ENCODE results near the gene RBPJL.

The RBPJL gene

DNA sequence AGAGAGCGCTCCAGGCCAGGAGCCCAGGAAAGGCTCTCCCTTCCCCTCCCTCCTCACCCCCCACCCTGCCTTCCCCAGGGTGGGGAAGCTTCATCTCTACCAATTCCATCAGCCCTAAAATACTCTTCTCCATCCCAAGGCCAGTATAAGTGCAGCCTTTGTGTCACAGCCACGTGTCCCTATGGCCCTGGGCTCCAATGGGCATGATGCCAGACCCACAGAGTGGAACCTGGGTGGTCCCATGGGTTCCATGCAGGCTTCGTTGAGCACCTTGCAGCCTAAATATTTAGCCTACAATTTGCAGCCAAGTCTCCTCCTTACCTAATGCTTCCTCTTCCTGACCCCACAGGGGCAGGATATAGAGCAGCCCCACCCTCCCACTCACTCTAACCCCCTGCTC, 2.4 kb downstream of the RBPJL start:
- Mint-ChIP-seq H3K27me3 (ENCODE audit: low read depth, poor library complexity) (peaks cover 73% of the 10 kb centered on the region), H3K9me3 (no peaks in the 10 kb centered on the region), H3K36me3 (ENCODE audit: low read depth) (no peaks in the 10 kb centered on the region), H3K27ac (no peak overlapping the region), H3K4me1 (peaks cover 31% of the 10 kb centered on the region), H3K4me3 (no peak overlapping the region)
- no peak for TF ChIP-seq CTCF (IDR thresholded peaks at IDR 0.05)
- DNase-seq: no peak

GRCh38 chr20:45311589-45312211, 5.1 kb downstream of the RBPJL start:
- peak; percentile 81 for DNase-seq
- Mint-ChIP-seq H3K4me3 (no peak overlapping the region), H3K27ac (no peak overlapping the region)

DNA sequence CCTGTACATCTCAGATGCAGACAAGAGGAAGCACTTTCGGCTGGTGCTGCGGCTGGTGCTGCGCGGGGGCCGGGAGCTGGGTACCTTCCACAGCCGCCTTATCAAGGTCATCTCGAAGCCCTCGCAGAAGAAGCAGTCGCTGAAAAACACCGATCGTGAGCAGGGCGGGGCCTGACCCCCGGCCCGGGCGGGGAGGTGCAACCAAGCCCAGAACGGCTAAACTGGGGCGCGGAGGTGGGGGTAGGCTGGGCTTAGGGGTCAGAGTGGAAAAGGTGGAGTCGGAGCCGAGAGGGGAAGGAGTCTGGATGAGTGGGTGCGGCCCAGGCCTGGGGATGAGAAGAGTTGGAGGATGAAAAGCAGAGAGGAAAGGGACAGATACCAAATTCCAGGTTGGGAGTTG, 5.6 kb downstream of the RBPJL start:
- Mint-ChIP-seq H3K4me3 (no peak overlapping the region), H3K36me3 (ENCODE audit: low read depth) (no peaks in the 10 kb centered on the region), H3K9me3 (no peaks in the 10 kb centered on the region), H3K27me3 (ENCODE audit: low read depth, poor library complexity) (peaks cover 73% of the 10 kb centered on the region), H3K27ac (no peak overlapping the region), H3K4me1 (peaks cover 29% of the 10 kb centered on the region)
- no peak for TF ChIP-seq CTCF (IDR thresholded peaks at IDR 0.05)
- DNase-seq: no peak

More at GRCh38 chr20:45311589-45312211, 5.1 kb downstream of the RBPJL start:
- Mint-ChIP-seq H3K4me1 (peaks cover 31% of the 10 kb centered on the region), H3K36me3 (ENCODE audit: low read depth) (no peaks in the 10 kb centered on the region), H3K27me3 (ENCODE audit: low read depth, poor library complexity) (peaks cover 73% of the 10 kb centered on the region), H3K9me3 (no peaks in the 10 kb centered on the region)
- TF ChIP-seq CTCF (IDR thresholded peaks at IDR 0.05): peak; percentile 77

- no peaks in the 10 kb centered on the region for H3K36me3 Mint-ChIP-seq (ENCODE audit: low read depth)
- no peak for TF ChIP-seq CTCF (IDR thresholded peaks at IDR 0.05)
- peaks cover 21% of the 10 kb centered on the region for H3K4me1 Mint-ChIP-seq
- H3K27ac Mint-ChIP-seq: no peak overlapping the region
- no peaks in the 10 kb centered on the region for H3K9me3 Mint-ChIP-seq
- H3K27me3 Mint-ChIP-seq (ENCODE audit: low read depth, poor library complexity): peaks cover 74% of the 10 kb centered on the region
- no peak overlapping the region for H3K4me3 Mint-ChIP-seq
- DNase-seq: no peak
Measured at GRCh38 chr20:45313065-45313695, 6.5 kb downstream of the RBPJL start.

GRCh38 chr20:45313943-45314342, 7.3 kb downstream of the RBPJL start:
- Mint-ChIP-seq H3K4me1 (peaks cover 21% of the 10 kb centered on the region), H3K36me3 (ENCODE audit: low read depth) (no peaks in the 10 kb centered on the region), H3K27me3 (ENCODE audit: low read depth, poor library complexity) (peaks cover 74% of the 10 kb centered on the region), H3K4me3 (no peak overlapping the region), H3K9me3 (no peaks in the 10 kb centered on the region), H3K27ac (no peak overlapping the region)
- DNase-seq: no peak
- no peak for TF ChIP-seq CTCF (IDR thresholded peaks at IDR 0.05)

- Mint-ChIP-seq H3K9me3 (no peaks in the 10 kb centered on the region), H3K36me3 (ENCODE audit: low read depth) (no peaks in the 10 kb centered on the region), H3K27ac (no peak overlapping the region), H3K4me3 (no peak overlapping the region), H3K27me3 (ENCODE audit: low read depth, poor library complexity) (peaks cover 62% of the 10 kb centered on the region), H3K4me1 (peaks cover 11% of the 10 kb centered on the region)
- no peak for DNase-seq
- TF ChIP-seq CTCF (IDR thresholded peaks at IDR 0.05): no peak
Measured at GRCh38 chr20:45315672-45316071, 9.0 kb downstream of the RBPJL start.

Measured in nephron progenitor cell (in vitro differentiated cells).